ENCODE results near the gene OTUD3.
A peak's percentile ranks its signal among the peaks of the same experiment; 100 is the strongest.
"Not testable (repeated sequence)": the region's sequence is repeated elsewhere in the genome, so short reads cannot be mapped to it uniquely, and the experiment has no call there.

Gene OTUD3

GRCh38 chr1:19869453-19869852 lies 12.7 kb upstream of the OTUD3 start:
- not testable (repeated sequence) for DNase-seq

- no peak for DNase-seq
These were observed 12.3 kb upstream of the OTUD3 start for GRCh38 chr1:19869929-19870328.

- DNase-seq, result peak; percentile 67
These were observed 10.0 kb upstream of the OTUD3 start for GRCh38 chr1:19872190-19872589.

- no peak for DNase-seq
These were observed 4.9 kb upstream of the OTUD3 start for GRCh38 chr1:19877181-19877750.

GRCh38 chr1:19877821-19878636 lies 4.2 kb upstream of the OTUD3 start:
- no peak for DNase-seq

- DNase-seq, result no peak
These were observed 3.6 kb upstream of the OTUD3 start for GRCh38 chr1:19878637-19878985.

- no peak for DNase-seq
These were observed 3.0 kb upstream of the OTUD3 start for GRCh38 chr1:19879227-19879626.

- no peak for DNase-seq
These were observed 2.5 kb upstream of the OTUD3 start for GRCh38 chr1:19879661-19880060.

- not testable (repeated sequence) for DNase-seq
These were observed 1.4 kb upstream of the OTUD3 start for GRCh38 chr1:19880841-19881240.

GRCh38 chr1:19884312-19884711 lies 2.1 kb downstream of the OTUD3 start:
- DNase-seq, result no peak

- no peak for DNase-seq
These were observed 3.6 kb downstream of the OTUD3 start for GRCh38 chr1:19885821-19886220.

GRCh38 chr1:19888112-19888511 lies 5.9 kb downstream of the OTUD3 start:
- DNase-seq, result no peak

- DNase-seq, result no peak
These were observed 7.5 kb downstream of the OTUD3 start for GRCh38 chr1:19889656-19890055.

- DNase-seq, result no peak
These were observed 9.9 kb downstream of the OTUD3 start for GRCh38 chr1:19892129-19892528.

- no peak for DNase-seq
These were observed 10.5 kb downstream of the OTUD3 start for GRCh38 chr1:19892628-19893168.

- peak; percentile 6 for DNase-seq
These were observed 11.5 kb downstream of the OTUD3 start for GRCh38 chr1:19893687-19894086.

- no peak for DNase-seq
These were observed 12.0 kb downstream of the OTUD3 start for GRCh38 chr1:19894218-19894617.

GRCh38 chr1:19901653-19902052 lies 19.5 kb downstream of the OTUD3 start:
- no peak for DNase-seq

- no peak for DNase-seq
These were observed 21.4 kb downstream of the OTUD3 start for GRCh38 chr1:19903621-19904020.

GRCh38 chr1:19907456-19907855 lies 25.3 kb downstream of the OTUD3 start:
- DNase-seq, result no peak

- DNase-seq, result no peak
These were observed 27.2 kb downstream of the OTUD3 start for GRCh38 chr1:19909392-19909791.

- DNase-seq, result no peak
These were observed 27.8 kb downstream of the OTUD3 start for GRCh38 chr1:19909971-19910370.

GRCh38 chr1:19910650-19911049 lies 28.5 kb downstream of the OTUD3 start:
- no peak for DNase-seq

- peak; percentile 45 for DNase-seq
These were observed 35.9 kb downstream of the OTUD3 start for GRCh38 chr1:19918057-19918456.
